ENCODE data around the gene HEG1.

Gene HEG1

GRCh38 chr3:124941771-124942170 is 114.0 kb downstream of the HEG1 start:
- no peak overlapping the region for H3K27ac ChIP-seq (replicated peaks)
- H3K27me3 ChIP-seq (ENCODE audit: insufficient read depth, poor library complexity, severe bottlenecking), result peaks cover 3% of the 10 kb centered on the region
- TF ChIP-seq CTCF (IDR thresholded peaks at IDR 0.05; ENCODE audit: insufficient read depth, low read length) (no peak), SPI1 (IDR thresholded peaks at IDR 0.05; ENCODE audit: borderline replicate concordance, low read depth) (peak; percentile 94), REST (IDR thresholded peaks at IDR 0.05; ENCODE audit: insufficient replicate concordance, low read depth) (no peak), GABPA (IDR thresholded peaks at IDR 0.05; ENCODE audit: low read depth) (no peak), POLR2AphosphoS5 (IDR thresholded peaks at IDR 0.05; ENCODE audit: low read depth) (no peak)
- H3K4me3 ChIP-seq (replicated peaks; ENCODE audit: insufficient read depth, low read length), result no peak overlapping the region
- peak in 1 of 2 experiments; percentile 14 for DNase-seq (ENCODE audit: low read depth in 1 of 2, low spot score in 1 of 2)

- peaks cover 3% of the 10 kb centered on the region for H3K27me3 ChIP-seq (ENCODE audit: insufficient read depth, poor library complexity, severe bottlenecking)
- DNase-seq (ENCODE audit: low read depth in 1 of 2, low spot score in 1 of 2), result no peak
- TF ChIP-seq POLR2AphosphoS5 (IDR thresholded peaks at IDR 0.05; ENCODE audit: low read depth) (no peak), CTCF (IDR thresholded peaks at IDR 0.05; ENCODE audit: insufficient read depth, low read length) (no peak), GABPA (IDR thresholded peaks at IDR 0.05; ENCODE audit: low read depth) (no peak), SPI1 (IDR thresholded peaks at IDR 0.05; ENCODE audit: borderline replicate concordance, low read depth) (no peak), REST (IDR thresholded peaks at IDR 0.05; ENCODE audit: insufficient replicate concordance, low read depth) (no peak)
- H3K4me3 ChIP-seq (replicated peaks; ENCODE audit: insufficient read depth, low read length), result no peak overlapping the region
- no peak overlapping the region for H3K27ac ChIP-seq (replicated peaks)
These were observed 116.1 kb downstream of the HEG1 start for GRCh38 chr3:124939661-124940060.

GRCh38 chr3:124938896-124939295 is 116.9 kb downstream of the HEG1 start:
- H3K27ac ChIP-seq (replicated peaks), result no peak overlapping the region
- TF ChIP-seq GABPA (IDR thresholded peaks at IDR 0.05; ENCODE audit: low read depth) (no peak), SPI1 (IDR thresholded peaks at IDR 0.05; ENCODE audit: borderline replicate concordance, low read depth) (no peak), CTCF (IDR thresholded peaks at IDR 0.05; ENCODE audit: insufficient read depth, low read length) (no peak), REST (IDR thresholded peaks at IDR 0.05; ENCODE audit: insufficient replicate concordance, low read depth) (no peak), POLR2AphosphoS5 (IDR thresholded peaks at IDR 0.05; ENCODE audit: low read depth) (no peak)
- peaks cover 3% of the 10 kb centered on the region for H3K27me3 ChIP-seq (ENCODE audit: insufficient read depth, poor library complexity, severe bottlenecking)
- DNase-seq (ENCODE audit: low read depth in 1 of 2, low spot score in 1 of 2), result no peak
- no peak overlapping the region for H3K4me3 ChIP-seq (replicated peaks; ENCODE audit: insufficient read depth, low read length)

Data from HL-60 (cell line).